HepG2 (cell line): ENCODE results near the gene ZNF284. TPM values are rescaled to one million over a fixed set of nuclear protein-coding genes. Genes with fewer than 3 reads are reported as not detected.

Source experiments
- ATAD3A ChIP-seq: sonication (generic); formaldehyde crosslinking; IDR thresholded peaks from 2 replicates; pipeline ENCODE4 v1.4.0; 2020; ENCODE audit warnings: missing genetic modification reagents
- ATF4 ChIP-seq, 2 experiments: fragments of 450-650 bp in 1 of 2; sonication (generic) in 1 of 2; formaldehyde crosslinking; IDR thresholded peaks; 2 replicates each; pipeline versions ENCODE4 v1.5.0 to v1.8.0; 2020 to 2022; ENCODE audit warnings: mild to moderate bottlenecking in 1 of 2, missing genetic modification reagents in 1 of 2
- BHLHE40 ChIP-seq: IDR thresholded peaks from 2 replicates; pipeline ENCODE4 v1.6.1; 2011; ENCODE audit warnings: low read length, improper control_type of control experiment
- CENPT ChIP-seq: sonication (generic); formaldehyde crosslinking; IDR thresholded peaks from 2 replicates; pipeline ENCODE4 v1.8.0; 2022; ENCODE audit warnings: low read depth, mild to moderate bottlenecking, moderate library complexity, missing genetic modification reagents
- DDIT3 ChIP-seq: sonication (generic); formaldehyde crosslinking; IDR thresholded peaks from 2 replicates; pipeline ENCODE4 v1.4.0; 2020; ENCODE audit warnings: mild to moderate bottlenecking, missing genetic modification reagents
- GABPA ChIP-seq, 2 experiments: IDR thresholded peaks; 2 replicates each; pipeline ENCODE4 v1.6.1; 2011 to 2016; ENCODE audit warnings: low read depth in 2 of 2, low read length in 1 of 2, missing biosample characterization in 1 of 2, missing genetic modification characterization in 1 of 2
- HMG20B ChIP-seq: conservative IDR thresholded peaks from 2 replicates; pipeline ENCODE4 v1.6.1; 2016; ENCODE audit warnings: missing genetic modification reagents, missing compliant biosample characterization
- KDM6A ChIP-seq: IDR thresholded peaks from 2 replicates; pipeline ENCODE4 v1.6.1; 2016; ENCODE audit warnings: low read depth
- LBX2 ChIP-seq: sonication (generic); formaldehyde crosslinking; IDR thresholded peaks from 2 replicates; pipeline ENCODE4 v1.5.0; 2020; ENCODE audit warnings: missing genetic modification reagents, mild to moderate bottlenecking, borderline replicate concordance
- MXD1 ChIP-seq: sonication (generic); formaldehyde crosslinking; IDR thresholded peaks from 2 replicates; pipeline ENCODE4 v1.4.0; 2020; ENCODE audit warnings: mild to moderate bottlenecking, missing genetic modification reagents
- PHB2 ChIP-seq: fragments of 450-650 bp; IDR thresholded peaks from 2 replicates; pipeline ENCODE4 v1.6.1; 2018; ENCODE audit not compliant: partially characterized antibody
- RFX5 ChIP-seq: IDR thresholded peaks from 2 replicates; pipeline ENCODE4 v1.6.1; 2011; ENCODE audit warnings: low read depth, low read length, improper control_type of control experiment
- ZBTB49 ChIP-seq: sonication (generic); formaldehyde crosslinking; IDR thresholded peaks from 2 replicates; pipeline ENCODE4 v1.4.0; 2020; ENCODE audit warnings: missing genetic modification reagents, borderline replicate concordance
- ZFP36 ChIP-seq: fragments of 150-350 bp; IDR thresholded peaks from 2 replicates; pipeline ENCODE4 v1.6.1; 2018; ENCODE audit warnings: borderline replicate concordance, low read length, low read depth; ENCODE audit not compliant: partially characterized antibody
- ZNF230 ChIP-seq: sonication (generic); formaldehyde crosslinking; IDR thresholded peaks from 2 replicates; pipeline ENCODE4 v1.4.0; 2020; ENCODE audit warnings: mild to moderate bottlenecking, missing genetic modification reagents
- ZNF382 ChIP-seq: sonication (generic); formaldehyde crosslinking; IDR thresholded peaks from 2 replicates; pipeline ENCODE4 v1.5.0; 2020; ENCODE audit warnings: missing genetic modification reagents, mild to moderate bottlenecking, borderline replicate concordance
- ZNF501 ChIP-seq: sonication (generic); formaldehyde crosslinking; IDR thresholded peaks from 2 replicates; pipeline ENCODE4 v1.5.1; 2020; ENCODE audit warnings: mild to moderate bottlenecking, moderate library complexity, missing genetic modification reagents
- ZNF549 ChIP-seq: sonication (generic); formaldehyde crosslinking; IDR thresholded peaks from 2 replicates; pipeline ENCODE4 v1.5.0; 2020; ENCODE audit warnings: missing genetic modification reagents
- ZNF687 ChIP-seq: sonication (generic); formaldehyde crosslinking; IDR thresholded peaks from 2 replicates; pipeline ENCODE4 v1.5.1; 2020; ENCODE audit warnings: mild to moderate bottlenecking, missing genetic modification reagents, moderate library complexity
- ZNF7 ChIP-seq: IDR thresholded peaks from 2 replicates; pipeline ENCODE4 v1.6.1; 2016; ENCODE audit warnings: missing biosample characterization, missing genetic modification reagents
- polyA plus RNA-seq, 8 experiments: library from polyadenylated mRNA; depleted of rRNA in 3 of 8; stranded (reverse) in 7 of 8; unstranded in 1 of 8; fragments of >200 nt; fragmentation: Illumina TruSeq in 4 of 8; extraction: Trizol in 4 of 8; gene quantifications; 2 replicates each; pipeline versions ENCODE4 v1.2.1 to v1.2.3, GENCODE V29; 2011 to 2016; ENCODE audit warnings: low read depth in 4 of 8, missing spikeins in 1 of 8, mixed read lengths in 1 of 8; ENCODE audit not compliant: insufficient read depth in 1 of 8
- total RNA-seq, 5 experiments: library from RNA; depleted of rRNA; stranded (reverse); fragments of >200 nt; fragmentation: Illumina TruSeq; extraction: Trizol; gene quantifications; 2 replicates each; pipeline ENCODE4 v1.2.3, GENCODE V29; 2016; ENCODE audit warnings: low read depth in 1 of 5

Gene ZNF284
- total and polyA plus RNA-seq, 2 of the 13 experiments (the other 11 are each of a cell fraction or from before 2014, with no cell fraction given): 1.2 to 2.3 TPM

- TF ChIP-seq ZNF687 (peak; percentile 48), ATAD3A (no peak), KDM6A (no peak), CENPT (CRISPR knock-in tag) (no peak), ZNF382 (CRISPR knock-in tag) (no peak), ZBTB49 (CRISPR knock-in tag) (no peak), ZNF549 (CRISPR knock-in tag) (no peak), LBX2 (CRISPR knock-in tag) (no peak), DDIT3 (CRISPR knock-in tag) (no peak), ZNF230 (peak; percentile 69; the same call in 1 of the 2 replicates), ATF4 (CRISPR knock-in tag; IDR thresholded peaks at IDR 0.05) (peak in 1 of 2 experiments; percentile 51; a peak in 1 of 4 replicates), ZNF501 (peak; percentile 88), PHB2 (no peak), BHLHE40 (no peak), RFX5 (no peak), ZFP36 (no peak), GABPA (IDR thresholded peaks at IDR 0.05; ENCODE audit: low read depth, low read length) (peak; percentile 75), GABPA (CRISPR knock-in tag; IDR thresholded peaks at IDR 0.05; ENCODE audit: low read depth) (peak; percentile 96), MXD1 (CRISPR knock-in tag) (no peak), ZNF7 (CRISPR knock-in tag) (no peak), HMG20B (no peak)
Measured at GRCh38 chr19:44051650-44052402, 20.1 kb upstream of the ZNF284 start, which contains the start of gene ZNF223 (continued).
